HG03066 (cell line): ENCODE measurements around the gene UMODL1.

Source experiments
- ATAC-seq: cut with Tn5 transposase; IDR thresholded peaks from one replicate; pipeline ENCODE4 v1.9.1; 2021; ENCODE audit warnings: low read depth; ENCODE audit not compliant: unreplicated experiment

UMODL1 gene

DNA sequence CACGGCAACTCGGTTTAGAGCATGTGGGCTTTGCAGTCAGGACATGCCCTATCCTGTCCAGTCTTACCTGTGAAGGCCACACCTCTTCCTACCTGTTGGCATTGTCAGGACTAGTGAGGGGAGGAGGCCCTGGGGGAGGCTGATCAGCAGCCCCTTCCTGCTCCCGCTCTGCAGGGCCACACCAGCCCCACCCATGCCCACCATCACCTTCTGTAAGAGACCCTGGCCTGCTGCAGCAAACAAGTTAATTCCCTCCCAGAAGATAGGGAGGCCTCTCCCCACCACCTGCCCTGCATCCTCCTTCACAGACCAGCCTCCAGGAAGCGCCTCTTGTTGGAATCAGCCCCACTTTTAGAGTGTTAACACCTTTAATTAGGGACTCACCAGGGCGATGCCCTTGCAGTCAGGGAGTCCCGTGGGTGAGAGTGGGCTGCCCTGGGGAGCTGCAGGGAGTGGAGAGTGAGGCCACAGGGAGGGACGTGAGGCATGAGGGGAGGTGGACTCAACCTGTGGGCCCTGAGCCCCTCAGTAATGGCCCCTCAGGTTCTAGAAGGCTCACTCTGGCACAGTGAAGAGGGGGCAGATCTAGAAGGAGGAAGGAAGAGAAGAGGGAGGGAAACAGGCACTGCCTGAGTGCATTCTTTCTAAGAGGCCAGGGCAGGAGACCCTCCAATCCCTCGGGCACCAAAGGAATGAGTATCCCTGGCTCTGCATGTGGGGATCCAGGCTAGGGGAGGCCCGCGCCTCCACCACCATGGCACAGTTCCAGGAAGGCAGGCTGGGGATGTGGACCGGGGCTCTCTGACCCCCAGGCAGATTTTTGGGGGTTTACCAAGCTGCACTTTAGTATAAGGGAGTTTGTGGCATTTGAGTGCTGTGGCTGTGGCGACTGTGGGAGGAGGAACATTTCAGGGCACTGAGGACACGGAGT lies 8.2 kb downstream of the UMODL1 start:
- ATAC-seq, result no peak

DNA sequence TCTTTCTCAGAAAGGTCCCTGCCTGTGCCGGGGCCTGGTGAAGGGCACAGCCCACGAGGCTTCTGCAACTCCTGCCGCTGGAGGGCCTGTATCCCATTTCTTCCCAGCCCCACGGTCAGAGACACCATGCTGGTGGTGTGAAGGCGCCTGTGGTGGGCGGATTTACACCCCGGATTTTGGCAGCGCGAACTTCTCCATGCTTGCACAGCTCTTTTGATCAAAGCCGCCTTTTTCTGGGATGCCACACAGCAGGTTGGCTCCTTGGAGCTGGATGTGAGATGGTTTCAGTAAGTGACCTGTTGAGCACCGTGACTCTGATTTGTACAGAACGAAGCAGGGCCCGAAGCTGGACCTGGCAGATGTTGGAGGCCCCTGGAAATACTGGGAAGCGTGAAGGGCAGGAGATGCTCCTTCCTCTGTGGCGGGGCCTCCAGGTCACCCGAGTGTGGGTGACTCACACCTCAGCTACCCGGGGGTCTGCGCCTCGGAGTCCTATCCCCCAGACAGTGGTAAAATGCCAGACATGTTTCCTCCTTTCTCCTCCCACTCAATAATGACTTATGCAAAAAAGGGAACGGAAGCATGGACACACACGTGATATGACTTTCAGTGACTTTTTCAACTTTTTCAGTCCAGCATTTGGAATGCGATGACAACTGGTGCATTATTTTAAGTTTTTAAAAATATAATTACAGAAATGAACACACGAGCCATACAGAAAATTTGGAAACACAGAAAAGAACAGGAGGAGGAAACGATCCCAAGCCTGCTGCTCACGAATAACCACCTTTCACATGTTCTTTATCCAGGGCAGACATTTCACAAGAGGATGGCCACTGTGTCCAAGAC lies 9.0 kb downstream of the UMODL1 start:
- ATAC-seq, result no peak

- ATAC-seq, result no peak
These were observed 9.6 kb downstream of the UMODL1 start for GRCh38 chr21:42080788-42081083.

GRCh38 chr21:42081138-42081537 lies 10.0 kb downstream of the UMODL1 start:
- ATAC-seq, result no peak

DNA sequence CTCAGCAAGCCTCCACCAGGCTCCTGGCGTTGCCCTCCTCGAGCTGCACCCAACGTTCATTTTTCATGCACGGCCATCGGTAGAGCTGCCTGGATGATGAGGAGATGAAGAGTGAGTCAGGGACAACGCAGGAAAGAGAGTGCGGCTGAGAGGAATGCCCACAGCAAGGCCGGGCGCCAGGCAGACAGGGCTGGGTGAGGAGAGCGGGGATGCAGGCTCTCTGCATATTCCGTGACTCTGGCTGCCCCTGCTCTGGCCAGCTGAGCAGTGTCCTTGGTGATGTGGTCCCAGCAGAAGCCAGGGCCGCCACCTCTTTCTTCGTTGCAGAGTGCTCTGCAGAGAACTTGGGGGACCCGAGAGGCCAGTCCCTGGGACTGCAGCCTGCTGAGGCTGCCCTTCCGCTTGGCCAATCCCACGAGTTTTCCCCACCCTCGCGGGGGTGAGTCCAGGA lies 10.8 kb downstream of the UMODL1 start:
- no peak for ATAC-seq

GRCh38 chr21:42082501-42083360 lies 11.6 kb downstream of the UMODL1 start:
- no peak for ATAC-seq

GRCh38 chr21:42083361-42083690 lies 12.2 kb downstream of the UMODL1 start:
- ATAC-seq, result no peak

DNA sequence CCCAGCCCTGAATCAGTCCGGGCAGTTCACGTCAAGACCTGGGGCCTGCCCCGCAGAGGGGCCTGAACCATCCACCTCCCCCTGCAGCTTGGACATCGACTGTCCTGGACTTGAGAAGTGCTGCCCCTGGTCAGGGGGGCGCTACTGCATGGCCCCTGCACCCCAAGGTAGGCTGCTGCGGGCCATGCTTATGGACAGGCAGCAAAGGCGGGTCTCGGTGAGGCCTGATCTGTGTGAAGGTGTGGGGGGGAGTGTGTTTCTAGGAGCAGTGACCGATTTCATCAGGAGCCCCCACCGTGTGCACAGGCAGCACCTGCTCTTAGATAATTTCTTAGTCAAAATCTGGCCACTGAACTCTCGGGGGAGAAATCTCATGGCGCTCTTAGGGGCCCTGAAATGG lies 13.0 kb downstream of the UMODL1 start:
- ATAC-seq, result no peak

DNA sequence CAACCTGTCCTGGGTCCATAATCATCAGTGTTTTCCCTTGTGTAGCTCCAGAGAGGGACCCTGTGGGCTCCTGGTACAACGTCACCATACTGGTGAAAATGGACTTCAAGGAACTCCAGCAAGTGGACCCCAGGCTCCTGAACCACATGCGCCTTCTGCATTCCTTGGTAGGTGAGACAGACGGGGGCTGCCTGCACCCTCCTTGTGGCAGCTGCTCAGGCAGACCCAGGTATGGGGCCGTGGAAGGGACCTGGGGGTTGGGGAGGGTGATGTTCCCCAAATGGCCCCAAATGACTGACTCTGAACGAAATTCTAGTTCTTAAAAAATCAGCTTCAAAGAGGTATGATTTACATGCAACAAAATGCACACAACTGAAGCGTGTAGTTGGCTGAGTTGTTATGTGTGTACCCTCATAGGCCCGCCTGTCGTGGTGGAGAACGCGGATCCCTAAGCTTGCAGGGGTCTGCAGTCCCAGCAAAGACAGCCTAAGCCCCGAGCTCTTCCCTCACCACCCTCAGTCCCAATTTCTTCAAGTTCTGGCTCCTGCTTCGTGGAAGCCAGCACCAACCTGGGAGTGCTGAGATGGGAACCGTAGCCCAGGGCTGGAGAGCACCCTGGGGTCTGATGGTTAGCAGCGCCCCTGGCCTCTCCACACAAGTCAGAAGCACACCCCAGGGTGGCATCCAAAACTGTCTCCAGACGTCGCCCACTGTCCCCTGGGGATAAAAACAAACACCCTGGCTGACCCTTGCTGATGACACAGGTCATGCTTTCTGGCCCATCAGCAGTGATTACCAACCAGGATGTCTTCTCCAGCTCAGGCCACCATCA lies 14.3 kb downstream of the UMODL1 start:
- no peak for ATAC-seq

GRCh38 chr21:42086969-42087368 lies 15.9 kb downstream of the UMODL1 start:
- no peak for ATAC-seq

GRCh38 chr21:42088148-42088547 lies 17.0 kb downstream of the UMODL1 start:
- no peak for ATAC-seq

DNA sequence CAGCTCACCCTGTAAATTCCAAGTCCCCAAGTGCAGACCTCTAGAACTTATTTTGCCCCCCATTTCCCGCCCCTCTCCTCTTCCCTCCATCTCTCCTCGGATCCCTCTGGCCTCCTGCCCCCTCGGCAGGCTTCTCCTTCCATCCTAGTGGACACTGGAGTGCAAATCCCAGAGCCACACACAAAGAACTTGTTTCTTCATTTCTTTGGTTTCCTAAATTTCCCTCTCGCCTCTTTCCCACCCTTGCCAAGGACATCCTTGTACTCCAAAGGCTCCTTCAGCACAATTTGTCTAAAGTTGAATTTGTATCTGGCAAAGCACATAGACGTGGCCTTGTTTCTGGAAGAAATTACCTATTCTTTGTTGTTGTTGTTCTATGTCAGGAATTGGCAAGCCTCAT lies 17.5 kb downstream of the UMODL1 start:
- ATAC-seq, result no peak

GRCh38 chr21:42089093-42089631 lies 18.0 kb downstream of the UMODL1 start:
- ATAC-seq, result no peak

DNA sequence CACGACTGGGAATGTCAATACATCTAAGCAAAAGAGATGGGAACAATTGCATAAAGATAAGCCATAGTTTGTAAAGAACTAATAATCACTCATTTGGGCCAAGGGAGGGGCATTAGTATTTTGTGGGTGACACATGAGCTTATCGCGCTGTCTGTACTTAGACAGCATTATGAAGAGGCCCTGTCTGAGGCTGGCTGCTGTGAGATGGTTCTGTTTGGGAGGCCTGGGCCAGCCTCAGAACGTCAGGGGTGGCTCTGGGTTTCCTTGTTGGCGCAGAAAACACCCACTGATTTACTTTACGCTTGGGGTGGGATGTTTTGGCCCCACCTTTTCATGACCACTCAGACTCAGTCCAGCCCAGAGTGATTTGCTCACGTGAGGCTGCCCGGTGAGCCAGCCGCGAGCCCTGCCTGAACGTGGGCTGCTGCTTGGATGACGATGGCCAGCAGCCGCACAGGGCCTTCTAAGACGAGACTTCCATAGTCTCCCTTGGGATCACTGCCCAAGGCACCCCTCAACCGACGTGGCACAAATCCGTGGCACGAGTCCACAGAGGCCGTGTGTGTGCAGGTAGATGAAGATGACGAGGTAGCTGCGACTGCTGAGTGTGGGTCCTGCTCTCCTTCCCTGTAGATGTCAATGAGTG lies 18.7 kb downstream of the UMODL1 start:
- no peak for ATAC-seq

- ATAC-seq, result no peak
These were observed 20.9 kb downstream of the UMODL1 start for GRCh38 chr21:42091899-42092508.

GRCh38 chr21:42092771-42093170 lies 21.7 kb downstream of the UMODL1 start:
- no peak for ATAC-seq

DNA sequence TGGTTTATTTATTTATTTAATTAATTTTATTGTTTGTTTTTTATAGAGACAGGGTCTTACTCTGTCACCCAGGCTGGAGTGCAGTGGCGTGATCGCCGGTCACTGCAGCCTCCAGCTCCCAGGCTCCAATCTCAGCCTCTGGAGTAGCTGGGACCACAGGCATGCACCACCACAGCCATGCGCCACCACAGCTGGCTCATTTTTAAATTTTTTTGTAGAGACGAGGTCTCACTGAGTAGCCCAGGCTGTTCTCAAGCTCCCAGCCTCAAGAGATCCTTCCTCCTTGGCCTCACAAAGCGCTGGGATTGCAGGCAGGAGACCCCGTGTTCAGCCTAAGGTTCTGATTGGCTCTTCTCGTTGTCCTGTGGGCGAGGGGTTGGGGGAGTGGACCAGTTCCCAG lies 22.1 kb downstream of the UMODL1 start:
- no peak for ATAC-seq

DNA sequence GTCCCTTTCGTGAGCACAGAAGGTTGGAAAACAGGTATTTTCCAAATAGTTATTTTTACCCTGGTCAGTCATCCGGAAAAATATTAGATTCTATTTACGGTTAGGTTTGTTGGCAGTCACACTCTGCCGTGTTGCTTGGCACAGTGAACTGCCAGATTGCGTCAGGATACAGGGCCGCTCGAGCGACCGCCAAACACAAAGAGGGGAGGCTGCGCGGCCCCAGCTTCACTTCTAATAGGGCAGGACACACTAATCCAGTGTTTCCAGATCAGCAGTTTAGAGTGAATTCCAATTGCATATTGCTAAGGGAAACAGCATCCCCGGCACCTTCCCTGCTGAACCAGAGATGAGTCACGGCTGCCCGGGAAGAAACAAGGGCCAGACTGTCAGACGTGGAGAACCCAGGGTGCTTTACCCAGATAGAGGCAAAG lies 22.9 kb downstream of the UMODL1 start:
- no peak for ATAC-seq

DNA sequence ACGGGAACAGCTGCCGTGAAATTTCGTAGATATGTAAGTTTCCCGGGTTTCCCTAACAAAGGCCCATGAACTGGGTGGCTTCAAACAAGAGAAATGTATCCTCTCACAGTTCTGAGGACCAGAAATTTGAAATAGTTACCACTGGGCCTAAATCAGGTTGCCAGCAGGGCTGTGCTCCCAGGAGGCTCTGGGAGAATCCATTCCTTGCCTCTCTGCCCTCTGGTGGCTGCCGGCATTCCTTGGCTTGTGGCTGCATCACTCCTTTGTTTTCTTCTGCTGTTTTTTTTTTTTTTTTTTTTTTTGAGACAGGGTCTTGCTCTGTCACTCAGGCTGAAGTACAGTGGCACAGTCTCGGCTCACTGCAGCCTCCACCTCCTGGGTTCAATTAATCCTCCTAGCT lies 23.7 kb downstream of the UMODL1 start:
- no peak for ATAC-seq
